IgD-negative memory B cell (primary cell): ENCODE results near the gene GRHL1. TPM values are rescaled to one million over a fixed set of nuclear protein-coding genes. Genes with fewer than 3 reads are reported as not detected.
"Not testable (repeated sequence)": the region's sequence is repeated elsewhere in the genome, so short reads cannot be mapped to it uniquely, and the experiment has no call there.

Source experiments
- H3K27ac Mint-ChIP-seq, 3 donors: one replicate each; pipeline ENCODE4 v1.8.0; 2020 to 2022; ENCODE audit warnings: mild to moderate bottlenecking in 3 of 3, mixed read lengths in 3 of 3, moderate library complexity in 1 of 3
- H3K27me3 Mint-ChIP-seq: one replicate; pipeline ENCODE4 v1.8.0; 2021; ENCODE audit warnings: mixed read lengths
- H3K36me3 Mint-ChIP-seq: one replicate; pipeline ENCODE4 v1.8.0; 2020; ENCODE audit warnings: mild to moderate bottlenecking, mixed read lengths
- H3K4me1 Mint-ChIP-seq, 3 donors: one replicate each; pipeline ENCODE4 v1.8.0; 2020 to 2022; ENCODE audit warnings: mixed read lengths in 3 of 3, mild to moderate bottlenecking in 1 of 3
- H3K4me3 Mint-ChIP-seq, 4 donors: one replicate each; pipeline ENCODE4 v1.8.0; 2020 to 2022; ENCODE audit warnings: mild to moderate bottlenecking in 4 of 4, mixed read lengths in 4 of 4, moderate library complexity in 3 of 4
- H3K9me3 Mint-ChIP-seq, 3 donors: one replicate each; pipeline ENCODE4 v1.8.0; 2020 to 2021; ENCODE audit warnings: mixed read lengths in 3 of 3, mild to moderate bottlenecking in 1 of 3
- polyA plus RNA-seq: library from polyadenylated mRNA; unstranded; fragments of 300-500 nt; fragmentation: Illumina TruSeq; gene quantifications from one replicate; pipeline ENCODE4 v1.2.3, GENCODE V29; 2021

GRHL1 gene
- polyA plus RNA-seq, 1 donor from 2014 or later: 0.16 TPM

DNA sequence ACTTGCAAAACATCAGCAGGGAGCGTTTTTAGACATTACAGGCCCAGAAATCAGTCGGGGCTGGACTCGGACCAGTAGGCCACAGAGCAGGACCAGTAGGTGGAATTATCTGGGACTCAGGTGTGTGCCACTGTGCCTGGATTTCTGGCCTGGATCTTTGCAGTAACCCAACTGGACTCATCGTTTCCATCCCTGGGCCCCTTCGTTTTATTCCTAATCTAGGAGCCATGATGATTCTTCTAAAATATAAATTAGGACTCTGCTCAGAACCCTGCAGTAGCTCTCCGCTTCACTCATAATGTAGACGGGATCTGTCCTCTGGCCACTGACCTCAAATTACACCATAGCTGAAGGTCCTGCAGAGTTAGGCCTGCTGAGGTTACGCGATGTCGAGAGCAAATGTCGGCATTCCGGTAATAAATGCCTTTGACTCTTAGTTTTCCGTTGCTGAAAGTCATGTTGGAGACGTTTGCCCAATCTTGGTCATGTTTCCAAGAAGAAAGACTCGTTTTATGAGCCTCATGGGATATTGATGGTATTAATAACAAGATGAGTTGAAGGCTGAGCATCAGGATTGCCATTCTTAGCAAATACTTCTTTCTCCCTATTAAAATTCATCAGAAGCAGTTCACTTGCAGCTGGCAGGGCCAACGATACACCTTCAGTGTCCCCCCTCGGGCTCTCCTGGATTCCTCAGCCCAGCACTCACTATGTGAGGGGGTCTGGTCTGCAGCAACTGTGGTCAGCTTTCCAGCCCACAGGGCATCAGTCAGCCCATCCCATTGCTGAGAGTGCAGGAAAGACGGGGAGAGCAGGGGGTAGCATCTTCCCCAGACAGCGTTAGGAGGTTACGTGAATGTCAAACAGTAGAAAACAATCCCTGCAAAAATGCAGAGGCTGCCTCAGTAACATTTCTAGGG lies 52.0 kb downstream of the GRHL1 start:
- H3K4me3 Mint-ChIP-seq: no peak overlapping the region
- peaks cover 3% of the 10 kb centered on the region for H3K36me3 Mint-ChIP-seq
- peaks cover 5% of the 10 kb centered on the region for H3K27me3 Mint-ChIP-seq
- H3K4me1 Mint-ChIP-seq: no peaks in the 10 kb centered on the region
- H3K9me3 Mint-ChIP-seq: no peaks in the 10 kb centered on the region
- no peak overlapping the region for H3K27ac Mint-ChIP-seq

DNA sequence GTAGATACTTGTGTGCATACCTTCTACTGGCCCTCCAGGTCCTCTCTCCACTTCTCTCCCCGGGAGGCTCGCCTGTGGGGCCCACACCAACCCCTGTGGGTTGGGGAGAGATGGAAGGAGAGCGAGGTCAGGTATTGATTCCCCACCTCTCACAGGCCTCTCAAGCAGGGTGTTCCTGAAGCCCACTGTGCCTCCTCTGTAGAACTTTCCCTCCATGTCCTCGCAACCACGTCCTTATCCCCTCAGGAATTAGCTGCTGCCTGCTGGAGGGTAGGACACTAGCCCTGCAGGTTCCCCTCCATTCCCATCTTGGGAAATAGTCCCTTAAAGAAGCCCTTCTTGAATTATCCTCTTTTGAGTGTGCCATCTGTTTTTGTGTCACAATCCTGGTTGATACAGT lies 52.9 kb downstream of the GRHL1 start:
- Mint-ChIP-seq H3K36me3 (peaks cover 3% of the 10 kb centered on the region), H3K4me1 (no peaks in the 10 kb centered on the region)

DNA sequence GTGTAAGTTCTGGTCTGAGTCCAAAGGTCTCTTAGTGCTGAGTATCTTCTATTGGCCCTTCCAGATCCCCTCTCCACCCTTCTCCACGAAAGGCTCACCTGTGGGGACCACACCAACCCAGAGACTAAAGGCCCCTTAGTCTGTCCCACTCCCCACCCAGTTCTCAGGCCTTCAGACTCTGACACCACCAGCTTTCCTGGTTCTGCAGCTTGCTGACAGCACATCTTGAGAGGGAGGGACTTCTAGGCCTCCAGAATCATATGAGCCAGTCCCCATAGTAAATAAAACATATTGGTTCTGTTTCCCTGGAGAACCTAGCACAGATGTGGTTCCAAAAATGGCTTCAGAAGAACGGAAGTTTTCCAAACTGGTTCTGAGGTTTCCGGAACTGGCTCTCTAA lies 53.3 kb downstream of the GRHL1 start:
- peaks cover 6% of the 10 kb centered on the region for H3K27me3 Mint-ChIP-seq
- no peak overlapping the region for H3K4me3 Mint-ChIP-seq
- no peaks in the 10 kb centered on the region for H3K9me3 Mint-ChIP-seq
- H3K27ac Mint-ChIP-seq: peak overlapping the region in 1 of 3 donors; percentile 4
- H3K36me3 Mint-ChIP-seq: peaks cover 3% of the 10 kb centered on the region
- H3K4me1 Mint-ChIP-seq: no peaks in the 10 kb centered on the region

More for the DNA sequence above, 52.9 kb downstream of the GRHL1 start:
- peaks cover 6% of the 10 kb centered on the region for H3K27me3 Mint-ChIP-seq
- no peak overlapping the region for H3K4me3 Mint-ChIP-seq
- H3K9me3 Mint-ChIP-seq: no peaks in the 10 kb centered on the region
- H3K27ac Mint-ChIP-seq: peak overlapping the region in 1 of 3 donors; percentile 4

- Mint-ChIP-seq H3K36me3 (peaks cover 3% of the 10 kb centered on the region), H3K4me1 (no peaks in the 10 kb centered on the region), H3K9me3 (no peaks in the 10 kb centered on the region), H3K27ac (no peak overlapping the region), H3K4me3 (no peak overlapping the region), H3K27me3 (peaks cover 6% of the 10 kb centered on the region)
These were observed 54.2 kb downstream of the GRHL1 start for GRCh38 chr2:10005461-10006235.

DNA sequence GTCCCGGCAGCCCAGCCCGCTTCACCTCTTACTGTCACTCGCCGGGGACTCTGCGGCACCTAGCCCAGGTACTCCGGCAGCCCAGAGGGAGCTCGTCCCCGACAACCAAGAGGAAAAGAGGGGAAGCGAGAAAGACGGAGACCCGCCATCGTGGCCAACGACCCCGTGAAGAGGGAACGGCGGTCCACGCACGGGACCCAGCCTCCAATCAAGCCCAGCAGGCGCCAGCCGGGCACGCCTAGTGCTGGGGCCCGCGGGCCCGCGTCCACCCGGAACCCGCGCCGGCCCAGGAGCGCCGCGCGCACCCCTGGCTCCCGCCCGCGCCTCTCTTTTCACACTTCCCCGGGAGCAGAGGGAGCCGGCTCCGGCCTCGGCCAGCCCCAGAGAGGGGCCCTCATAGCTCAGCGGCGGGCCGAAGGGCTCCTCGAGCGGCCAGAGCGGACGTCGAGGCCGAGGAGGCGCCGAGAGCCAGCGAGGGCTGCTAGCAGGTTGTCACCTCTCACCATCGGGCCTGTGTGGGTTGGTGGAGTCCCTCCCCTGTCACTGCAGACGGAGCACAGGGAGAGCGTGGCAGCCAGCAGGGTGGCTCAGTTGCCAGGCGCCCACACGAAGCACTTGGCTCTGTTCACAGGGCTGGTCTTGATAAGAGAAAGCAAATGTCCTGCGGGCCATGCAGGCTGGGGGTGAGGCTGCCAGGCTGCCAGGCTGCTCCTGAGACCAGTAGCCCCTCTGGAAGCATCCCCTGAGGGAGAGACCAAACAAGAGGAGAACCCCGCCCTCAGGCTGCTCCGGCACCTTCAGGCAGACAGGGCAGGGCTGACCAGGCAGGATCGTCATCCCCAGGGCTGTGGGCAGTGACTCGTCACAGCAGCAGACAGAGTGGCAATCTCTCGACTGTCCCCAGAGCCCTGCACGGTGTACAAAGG lies 55.0 kb downstream of the GRHL1 start:
- H3K9me3 Mint-ChIP-seq: no peaks in the 10 kb centered on the region
- no peak overlapping the region for H3K27ac Mint-ChIP-seq
- H3K4me1 Mint-ChIP-seq: no peaks in the 10 kb centered on the region
- peaks cover 6% of the 10 kb centered on the region for H3K27me3 Mint-ChIP-seq
- H3K36me3 Mint-ChIP-seq: peaks cover 3% of the 10 kb centered on the region
- no peak overlapping the region for H3K4me3 Mint-ChIP-seq

GRCh38 chr2:10007435-10007834 lies 55.9 kb downstream of the GRHL1 start:
- no peaks in the 10 kb centered on the region for H3K4me1 Mint-ChIP-seq
- no peaks in the 10 kb centered on the region for H3K9me3 Mint-ChIP-seq
- no peak overlapping the region for H3K4me3 Mint-ChIP-seq
- peaks cover 3% of the 10 kb centered on the region for H3K36me3 Mint-ChIP-seq
- no peak overlapping the region for H3K27ac Mint-ChIP-seq
- peaks cover 6% of the 10 kb centered on the region for H3K27me3 Mint-ChIP-seq

GRCh38 chr2:10007921-10008808 lies 56.7 kb downstream of the GRHL1 start:
- Mint-ChIP-seq H3K4me3 (no peak overlapping the region), H3K36me3 (peaks cover 3% of the 10 kb centered on the region), H3K9me3 (no peaks in the 10 kb centered on the region), H3K27ac (no peak overlapping the region), H3K4me1 (no peaks in the 10 kb centered on the region), H3K27me3 (peaks cover 6% of the 10 kb centered on the region)

DNA sequence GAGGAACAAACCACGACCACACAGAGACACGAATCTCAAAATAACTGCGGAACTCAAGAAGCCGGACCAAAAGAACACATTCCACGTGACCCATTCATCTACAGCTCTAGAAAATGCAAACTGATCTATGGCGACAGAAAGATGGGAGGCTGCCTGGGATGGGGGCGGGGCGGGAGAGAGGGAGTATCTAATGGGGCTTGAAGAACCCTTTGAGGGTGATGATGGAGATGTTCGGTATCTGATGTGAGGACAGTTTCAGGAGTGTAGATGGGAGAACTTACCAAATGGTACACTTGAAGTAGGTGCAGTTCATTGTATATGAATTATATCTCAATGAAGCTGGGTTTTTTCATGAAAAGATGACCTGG lies 57.3 kb downstream of the GRHL1 start:
- no peaks in the 10 kb centered on the region for H3K4me1 Mint-ChIP-seq
- no peaks in the 10 kb centered on the region for H3K9me3 Mint-ChIP-seq
- peaks cover 6% of the 10 kb centered on the region for H3K27me3 Mint-ChIP-seq
- H3K36me3 Mint-ChIP-seq: no peaks in the 10 kb centered on the region
- H3K4me3 Mint-ChIP-seq: no peak overlapping the region
- H3K27ac Mint-ChIP-seq: no peak overlapping the region

DNA sequence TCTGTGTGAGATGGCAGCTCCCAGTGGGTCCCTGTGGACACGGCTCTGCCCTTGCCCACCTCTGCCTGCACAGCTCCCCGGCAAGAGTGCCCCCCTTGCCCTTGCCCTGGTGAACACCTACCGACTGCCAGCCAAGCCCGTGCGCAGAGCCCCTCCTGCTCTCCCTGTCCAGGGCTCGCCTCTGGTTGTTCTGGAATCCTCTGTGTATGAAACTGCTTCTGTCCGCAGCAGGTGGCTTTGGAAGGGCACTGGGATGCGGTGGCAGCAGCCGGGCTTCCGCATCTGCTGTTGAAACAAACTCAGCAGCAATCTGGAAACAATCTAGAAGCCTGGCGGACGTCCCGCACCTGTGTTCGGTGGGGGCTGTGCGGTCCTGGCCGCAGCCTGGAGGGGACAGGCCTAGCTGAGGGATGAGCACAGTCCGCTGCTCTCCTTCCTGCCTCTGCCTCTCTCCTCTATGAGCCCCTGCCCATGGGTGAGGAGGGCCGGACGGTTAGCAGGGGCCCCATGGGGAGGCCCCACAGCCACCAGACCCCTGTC lies 57.8 kb downstream of the GRHL1 start:
- H3K9me3 Mint-ChIP-seq: no peaks in the 10 kb centered on the region
- no peak overlapping the region for H3K27ac Mint-ChIP-seq
- peaks cover 6% of the 10 kb centered on the region for H3K27me3 Mint-ChIP-seq
- H3K4me3 Mint-ChIP-seq: no peak overlapping the region
- H3K36me3 Mint-ChIP-seq: no peaks in the 10 kb centered on the region
- H3K4me1 Mint-ChIP-seq: no peaks in the 10 kb centered on the region

GRCh38 chr2:10009811-10010781 lies 58.6 kb downstream of the GRHL1 start:
- Mint-ChIP-seq H3K36me3 (no peaks in the 10 kb centered on the region), H3K4me3 (peak overlapping the region in 1 of 4 donors; percentile 3)

GRCh38 chr2:10010861-10011605 lies 59.5 kb downstream of the GRHL1 start:
- not testable (repeated sequence) for H3K9me3 Mint-ChIP-seq, H3K27me3 Mint-ChIP-seq, H3K27ac Mint-ChIP-seq, H3K4me1 Mint-ChIP-seq, H3K4me3 Mint-ChIP-seq, H3K36me3 Mint-ChIP-seq

More at GRCh38 chr2:10009811-10010781, 58.6 kb downstream of the GRHL1 start:
- Mint-ChIP-seq H3K27ac (no peak overlapping the region), H3K27me3 (peaks cover 6% of the 10 kb centered on the region), H3K9me3 (no peaks in the 10 kb centered on the region), H3K4me1 (no peaks in the 10 kb centered on the region)

DNA sequence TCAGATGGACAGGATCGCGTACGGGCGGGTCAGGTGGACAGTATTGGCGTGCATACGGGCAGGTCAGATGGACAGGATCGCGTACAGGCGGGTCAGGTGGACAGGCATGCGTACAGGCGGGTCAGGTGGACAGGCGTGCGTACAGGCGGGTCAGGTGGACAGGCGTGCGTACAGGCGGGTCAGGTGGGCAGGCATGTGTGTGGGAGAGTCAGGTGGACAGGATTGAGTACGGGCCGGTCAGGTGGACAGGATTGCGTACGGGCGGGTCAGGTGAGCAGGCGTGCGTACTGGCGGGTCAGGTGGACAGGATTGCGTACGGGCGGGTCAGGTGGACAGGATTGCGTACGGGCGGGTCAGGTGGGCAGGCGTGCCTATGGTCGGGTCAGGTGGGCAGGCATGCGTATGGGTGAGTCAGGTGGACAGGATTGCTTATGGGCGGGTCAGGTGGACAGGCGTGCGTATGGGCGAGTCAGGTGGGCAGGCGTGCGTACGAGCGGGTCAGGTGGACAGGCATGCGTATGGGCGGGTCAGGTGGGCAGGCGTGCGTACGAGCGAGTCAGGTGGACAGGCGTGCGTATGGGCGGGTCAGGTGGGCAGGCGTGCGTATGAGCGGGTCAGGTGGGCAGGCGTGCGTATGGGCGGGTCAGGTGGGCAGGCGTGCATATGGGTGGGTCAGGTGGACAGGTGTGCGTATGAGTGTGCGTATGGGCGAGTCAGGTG lies 60.3 kb downstream of the GRHL1 start:
- not testable (repeated sequence) for H3K4me1 Mint-ChIP-seq, H3K4me3 Mint-ChIP-seq, H3K27ac Mint-ChIP-seq, H3K9me3 Mint-ChIP-seq, H3K27me3 Mint-ChIP-seq, H3K36me3 Mint-ChIP-seq
